ENCODE data around the gene HS3ST5. TPM values are rescaled to one million over a fixed set of nuclear protein-coding genes. Genes with fewer than 3 reads are reported as not detected.

The HS3ST5 gene
- total and polyA plus RNA-seq, 2 experiments from 2014 or later = 2.8 to 3.5 TPM

- Histone ChIP-seq H3K4me1 (ENCODE audit: insufficient read depth) (peaks cover 25% of the 10 kb centered on the region), H2AFZ (no peak overlapping the region), H3K4me3 (no peak overlapping the region), H3K9me2 (ENCODE audit: insufficient read depth) (no peaks in the 10 kb centered on the region), H4K20me1 (replicated peaks; ENCODE audit: insufficient read depth) (no peaks in the 10 kb centered on the region), H3K79me2 (replicated peaks; ENCODE audit: insufficient read depth) (no peaks in the 10 kb centered on the region), H3K27me3 (ENCODE audit: insufficient read depth) (no peaks in the 10 kb centered on the region), H3F3A (replicated peaks; ENCODE audit: low read depth) (no peaks in the 10 kb centered on the region), H3K4me2 (no peak overlapping the region), H3K27ac (ENCODE audit: low read depth) (no peak overlapping the region), H3K36me3 (ENCODE audit: insufficient read depth) (no peaks in the 10 kb centered on the region)
- Mint-ChIP-seq H3K36me3 (ENCODE audit: low read depth) (no peaks in the 10 kb centered on the region), H3K4me1 (peaks cover 26% of the 10 kb centered on the region), H3K27ac (no peak overlapping the region), H3K27me3 (ENCODE audit: insufficient read depth, low read depth, poor library complexity) (peaks cover 2% of the 10 kb centered on the region), H3K4me3 (no peak overlapping the region), H3K9me3 (no peaks in the 10 kb centered on the region)
- DNase-seq (ENCODE audit: low spot score) (no peak), ATAC-seq (no peak)
- TF ChIP-seq POLR2AphosphoS5 (IDR thresholded peaks at IDR 0.05; ENCODE audit: low read depth) = no peak
- TF ChIP-seq, protein P1, sequence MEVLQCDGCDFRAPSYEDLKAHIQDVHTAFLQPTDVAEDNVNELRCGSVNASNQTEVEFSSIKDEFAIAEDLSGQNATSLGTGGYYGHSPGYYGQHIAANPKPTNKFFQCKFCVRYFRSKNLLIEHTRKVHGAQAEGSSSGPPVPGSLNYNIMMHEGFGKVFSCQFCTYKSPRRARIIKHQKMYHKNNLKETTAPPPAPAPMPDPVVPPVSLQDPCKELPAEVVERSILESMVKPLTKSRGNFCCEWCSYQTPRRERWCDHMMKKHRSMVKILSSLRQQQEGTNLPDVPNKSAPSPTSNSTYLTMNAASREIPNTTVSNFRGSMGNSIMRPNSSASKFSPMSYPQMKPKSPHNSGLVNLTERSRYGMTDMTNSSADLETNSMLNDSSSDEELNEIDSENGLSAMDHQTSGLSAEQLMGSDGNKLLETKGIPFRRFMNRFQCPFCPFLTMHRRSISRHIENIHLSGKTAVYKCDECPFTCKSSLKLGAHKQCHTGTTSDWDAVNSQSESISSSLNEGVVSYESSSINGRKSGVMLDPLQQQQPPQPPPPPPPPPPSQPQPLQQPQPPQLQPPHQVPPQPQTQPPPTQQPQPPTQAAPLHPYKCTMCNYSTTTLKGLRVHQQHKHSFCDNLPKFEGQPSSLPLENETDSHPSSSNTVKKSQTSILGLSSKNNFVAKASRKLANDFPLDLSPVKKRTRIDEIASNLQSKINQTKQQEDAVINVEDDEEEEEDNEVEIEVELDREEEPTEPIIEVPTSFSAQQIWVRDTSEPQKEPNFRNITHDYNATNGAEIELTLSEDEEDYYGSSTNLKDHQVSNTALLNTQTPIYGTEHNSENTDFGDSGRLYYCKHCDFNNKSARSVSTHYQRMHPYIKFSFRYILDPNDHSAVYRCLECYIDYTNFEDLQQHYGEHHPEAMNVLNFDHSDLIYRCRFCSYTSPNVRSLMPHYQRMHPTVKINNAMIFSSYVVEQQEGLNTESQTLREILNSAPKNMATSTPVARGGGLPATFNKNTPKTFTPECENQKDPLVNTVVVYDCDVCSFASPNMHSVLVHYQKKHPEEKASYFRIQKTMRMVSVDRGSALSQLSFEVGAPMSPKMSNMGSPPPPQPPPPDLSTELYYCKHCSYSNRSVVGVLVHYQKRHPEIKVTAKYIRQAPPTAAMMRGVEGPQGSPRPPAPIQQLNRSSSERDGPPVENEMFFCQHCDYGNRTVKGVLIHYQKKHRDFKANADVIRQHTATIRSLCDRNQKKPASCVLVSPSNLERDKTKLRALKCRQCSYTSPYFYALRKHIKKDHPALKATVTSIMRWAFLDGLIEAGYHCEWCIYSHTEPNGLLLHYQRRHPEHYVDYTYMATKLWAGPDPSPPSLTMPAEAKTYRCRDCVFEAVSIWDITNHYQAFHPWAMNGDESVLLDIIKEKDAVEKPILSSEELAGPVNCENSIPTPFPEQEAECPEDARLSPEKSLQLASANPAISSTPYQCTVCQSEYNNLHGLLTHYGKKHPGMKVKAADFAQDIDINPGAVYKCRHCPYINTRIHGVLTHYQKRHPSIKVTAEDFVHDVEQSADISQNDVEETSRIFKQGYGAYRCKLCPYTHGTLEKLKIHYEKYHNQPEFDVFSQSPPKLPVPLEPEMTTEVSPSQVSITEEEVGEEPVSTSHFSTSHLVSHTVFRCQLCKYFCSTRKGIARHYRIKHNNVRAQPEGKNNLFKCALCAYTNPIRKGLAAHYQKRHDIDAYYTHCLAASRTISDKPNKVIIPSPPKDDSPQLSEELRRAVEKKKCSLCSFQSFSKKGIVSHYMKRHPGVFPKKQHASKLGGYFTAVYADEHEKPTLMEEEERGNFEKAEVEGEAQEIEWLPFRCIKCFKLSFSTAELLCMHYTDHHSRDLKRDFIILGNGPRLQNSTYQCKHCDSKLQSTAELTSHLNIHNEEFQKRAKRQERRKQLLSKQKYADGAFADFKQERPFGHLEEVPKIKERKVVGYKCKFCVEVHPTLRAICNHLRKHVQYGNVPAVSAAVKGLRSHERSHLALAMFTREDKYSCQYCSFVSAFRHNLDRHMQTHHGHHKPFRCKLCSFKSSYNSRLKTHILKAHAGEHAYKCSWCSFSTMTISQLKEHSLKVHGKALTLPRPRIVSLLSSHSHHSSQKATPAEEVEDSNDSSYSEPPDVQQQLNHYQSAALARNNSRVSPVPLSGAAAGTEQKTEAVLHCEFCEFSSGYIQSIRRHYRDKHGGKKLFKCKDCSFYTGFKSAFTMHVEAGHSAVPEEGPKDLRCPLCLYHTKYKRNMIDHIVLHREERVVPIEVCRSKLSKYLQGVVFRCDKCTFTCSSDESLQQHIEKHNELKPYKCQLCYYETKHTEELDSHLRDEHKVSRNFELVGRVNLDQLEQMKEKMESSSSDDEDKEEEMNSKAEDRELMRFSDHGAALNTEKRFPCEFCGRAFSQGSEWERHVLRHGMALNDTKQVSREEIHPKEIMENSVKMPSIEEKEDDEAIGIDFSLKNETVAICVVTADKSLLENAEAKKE (CRISPR knock-in tag; IDR thresholded peaks at IDR 0.05) = no peak
- no peak for TF ChIP-seq NANOG (IDR thresholded peaks at IDR 0.05; ENCODE audit: borderline replicate concordance)
- no peak for TF ChIP-seq REST (IDR thresholded peaks at IDR 0.05; ENCODE audit: unreplicated experiment)
- TF ChIP-seq, protein P2, sequence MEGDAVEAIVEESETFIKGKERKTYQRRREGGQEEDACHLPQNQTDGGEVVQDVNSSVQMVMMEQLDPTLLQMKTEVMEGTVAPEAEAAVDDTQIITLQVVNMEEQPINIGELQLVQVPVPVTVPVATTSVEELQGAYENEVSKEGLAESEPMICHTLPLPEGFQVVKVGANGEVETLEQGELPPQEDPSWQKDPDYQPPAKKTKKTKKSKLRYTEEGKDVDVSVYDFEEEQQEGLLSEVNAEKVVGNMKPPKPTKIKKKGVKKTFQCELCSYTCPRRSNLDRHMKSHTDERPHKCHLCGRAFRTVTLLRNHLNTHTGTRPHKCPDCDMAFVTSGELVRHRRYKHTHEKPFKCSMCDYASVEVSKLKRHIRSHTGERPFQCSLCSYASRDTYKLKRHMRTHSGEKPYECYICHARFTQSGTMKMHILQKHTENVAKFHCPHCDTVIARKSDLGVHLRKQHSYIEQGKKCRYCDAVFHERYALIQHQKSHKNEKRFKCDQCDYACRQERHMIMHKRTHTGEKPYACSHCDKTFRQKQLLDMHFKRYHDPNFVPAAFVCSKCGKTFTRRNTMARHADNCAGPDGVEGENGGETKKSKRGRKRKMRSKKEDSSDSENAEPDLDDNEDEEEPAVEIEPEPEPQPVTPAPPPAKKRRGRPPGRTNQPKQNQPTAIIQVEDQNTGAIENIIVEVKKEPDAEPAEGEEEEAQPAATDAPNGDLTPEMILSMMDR (conservative IDR thresholded peaks at IDR 0.05; ENCODE audit: low read depth in 2 of 2) = peak in 1 of 2 experiments; percentile 24; a peak in 1 of 4 replicates
Measured at GRCh38 chr6:114157848-114158247, 185.0 kb downstream of the HS3ST5 start.

All from GM23338 (cell line).